ENCODE measurements around the gene KLHL36.

Gene KLHL36

DNA sequence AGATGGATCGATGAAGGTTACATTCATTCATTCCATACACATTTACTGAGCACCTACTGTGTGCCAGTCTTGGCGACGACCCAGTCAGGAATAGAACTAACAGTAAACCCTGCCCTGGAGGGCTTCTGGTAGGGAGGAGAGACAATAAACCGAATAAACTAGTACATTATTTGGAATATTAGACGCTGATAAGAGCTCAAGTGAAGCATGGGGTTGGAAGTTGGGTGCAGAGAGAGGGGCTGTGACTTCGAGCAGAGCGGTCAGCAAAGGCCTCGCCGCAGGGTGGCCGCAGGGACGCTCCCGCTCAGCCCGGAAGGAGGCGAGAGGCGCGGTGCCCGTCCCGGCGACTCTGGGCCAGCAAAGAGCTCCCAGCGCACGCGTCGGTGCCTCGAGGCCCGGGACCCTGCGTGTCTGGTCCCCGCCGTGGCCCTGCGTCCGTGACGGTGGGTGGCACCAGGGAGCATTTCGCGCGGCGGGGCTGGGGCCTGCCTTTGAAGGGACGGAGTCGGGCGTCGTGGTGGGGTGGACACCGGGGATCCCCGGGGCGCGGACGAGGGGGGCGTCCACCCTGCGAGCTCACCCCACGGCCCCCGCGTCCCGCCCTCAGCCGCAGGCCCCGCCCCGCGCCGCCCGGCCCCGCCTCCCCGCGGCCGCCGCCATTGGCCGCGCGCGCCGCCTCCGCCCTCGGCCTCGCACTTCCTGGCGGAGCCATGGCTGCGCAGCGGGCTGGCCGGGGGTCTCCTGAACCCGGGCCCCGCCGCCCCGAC lies at the start of gene KLHL36:
Gene KLHL36 (plus strand): TSS at position 684 of the 767 bp plus-strand sequence. CDS start 2,357 bp downstream, outside the sequence.
- DNase-seq: peak; percentile 98

DNA sequence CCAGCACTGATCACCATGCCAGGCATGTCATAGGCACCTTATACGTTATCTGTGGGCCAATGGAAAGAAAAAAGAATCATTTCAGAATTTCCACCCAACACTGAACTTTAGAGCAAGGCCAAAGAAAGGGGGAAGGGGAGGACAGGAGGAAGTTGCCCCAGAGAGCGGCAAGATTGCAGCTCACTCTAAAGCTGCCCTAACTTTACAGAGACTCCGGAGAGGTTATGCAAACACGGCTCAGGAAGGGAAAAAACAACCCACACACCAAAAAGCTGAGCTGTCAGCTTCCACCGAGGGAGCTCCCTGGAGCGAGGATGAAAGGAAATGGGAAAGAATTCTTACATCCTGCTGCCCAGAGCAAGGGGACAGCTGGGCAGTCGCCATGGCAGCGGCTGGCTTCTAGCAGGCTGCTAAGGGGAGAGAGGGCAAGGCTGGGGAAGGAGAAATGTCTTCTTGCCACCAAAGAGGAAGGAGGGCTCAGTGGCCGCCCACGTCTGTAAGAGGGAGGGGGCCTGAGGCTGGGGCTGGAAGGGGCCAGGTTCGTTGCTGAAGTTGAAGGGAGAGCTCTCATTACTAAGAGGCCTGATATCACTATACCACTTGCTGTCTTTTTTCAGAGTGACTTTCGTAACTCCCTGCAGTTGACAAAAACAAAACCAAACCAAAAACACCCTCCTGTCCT lies 48.6 kb upstream of the KLHL36 start:
- no peak for DNase-seq

DNA sequence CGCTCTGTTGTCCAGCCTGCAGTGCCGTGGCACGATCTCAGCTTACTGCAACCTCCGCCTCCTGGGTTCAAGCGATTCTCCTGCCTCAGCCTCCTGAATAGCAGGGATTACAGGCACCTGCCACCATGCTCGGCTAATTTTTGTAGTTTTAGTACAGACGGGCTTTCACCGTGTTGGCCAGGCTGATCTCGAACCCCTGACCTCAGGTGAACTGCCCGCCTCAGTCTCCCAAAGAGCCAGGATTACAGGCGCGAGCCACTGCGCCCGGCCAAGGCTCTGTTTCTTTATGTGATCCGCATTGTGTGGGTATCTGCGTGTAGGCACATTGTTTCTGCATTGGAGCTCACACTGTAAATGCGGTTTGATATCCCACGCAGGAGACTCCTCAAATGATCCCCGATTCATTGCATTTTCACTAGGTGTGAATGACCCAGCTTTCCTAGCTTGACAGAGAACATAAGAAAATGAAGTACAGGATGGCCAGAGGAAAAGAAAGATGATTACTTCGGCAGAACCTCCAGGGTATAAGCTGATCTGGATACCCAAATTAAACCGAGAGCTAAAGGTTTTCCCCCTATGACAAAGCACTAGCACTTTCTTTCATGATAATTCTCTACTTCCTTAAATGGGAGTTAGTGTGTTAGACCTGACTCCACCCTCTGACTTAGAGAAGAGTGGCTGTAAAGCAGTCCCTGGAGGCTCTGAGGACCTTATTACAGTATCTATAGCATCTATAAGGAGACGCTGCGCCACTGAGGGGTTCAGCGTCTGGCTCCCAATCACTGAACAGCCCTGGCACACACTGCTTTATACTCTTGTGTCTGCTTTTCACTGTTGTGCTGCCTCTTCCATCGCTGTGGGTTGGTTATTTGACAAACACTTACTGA lies 47.7 kb upstream of the KLHL36 start:
- DNase-seq: no peak

DNA sequence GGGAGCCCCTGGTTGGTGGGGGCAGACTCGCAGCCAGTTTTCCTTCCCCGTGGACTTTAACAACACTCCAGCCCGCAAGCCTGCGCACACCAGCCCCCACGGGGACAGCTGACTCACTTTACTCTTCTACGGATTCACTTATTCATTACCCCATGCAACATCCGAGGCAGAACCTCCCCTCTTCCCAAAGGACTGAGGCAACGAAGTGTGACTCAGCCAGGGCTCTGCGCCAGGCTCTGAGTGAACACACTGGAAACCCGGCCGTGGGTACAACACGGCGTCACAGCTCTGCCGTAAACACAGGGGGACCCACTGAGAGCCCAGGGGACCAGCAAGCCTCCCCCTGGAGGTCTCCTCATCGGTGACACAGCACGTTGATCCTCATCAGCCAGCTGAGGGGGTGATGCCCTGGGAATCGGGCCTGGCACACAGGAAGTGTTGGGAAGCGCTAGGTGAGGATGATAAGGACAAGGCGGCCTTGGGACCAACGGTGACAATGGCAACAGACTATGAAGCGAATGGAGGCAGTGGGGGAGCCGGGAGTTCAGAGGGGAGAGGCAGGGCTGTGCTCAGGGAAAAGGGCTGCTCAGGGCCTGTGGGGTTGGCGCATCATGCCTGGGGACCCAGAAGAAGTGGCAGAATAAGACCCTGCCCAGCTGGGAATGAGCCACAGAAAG lies 45.0 kb upstream of the KLHL36 start:
- DNase-seq: no peak

DNA sequence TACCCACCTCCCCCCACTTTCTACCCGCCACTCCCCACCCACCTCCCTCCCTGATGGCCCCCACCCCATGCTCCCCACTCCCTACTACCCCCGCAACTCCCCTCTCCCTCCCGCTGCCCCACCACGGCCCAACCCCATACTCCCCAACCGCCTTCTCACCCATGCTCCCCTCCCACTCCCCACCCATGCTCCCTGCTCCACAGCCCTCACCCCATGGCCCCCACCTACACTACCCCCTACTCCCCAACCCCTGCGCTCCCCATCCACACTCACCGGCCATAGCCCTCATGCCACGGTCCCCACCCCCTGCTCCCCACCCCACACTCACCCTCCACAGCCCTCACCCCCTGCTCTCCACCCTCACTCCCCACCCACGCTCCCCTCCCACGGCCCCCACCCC lies 44.4 kb upstream of the KLHL36 start:
- no peak for DNase-seq

DNA sequence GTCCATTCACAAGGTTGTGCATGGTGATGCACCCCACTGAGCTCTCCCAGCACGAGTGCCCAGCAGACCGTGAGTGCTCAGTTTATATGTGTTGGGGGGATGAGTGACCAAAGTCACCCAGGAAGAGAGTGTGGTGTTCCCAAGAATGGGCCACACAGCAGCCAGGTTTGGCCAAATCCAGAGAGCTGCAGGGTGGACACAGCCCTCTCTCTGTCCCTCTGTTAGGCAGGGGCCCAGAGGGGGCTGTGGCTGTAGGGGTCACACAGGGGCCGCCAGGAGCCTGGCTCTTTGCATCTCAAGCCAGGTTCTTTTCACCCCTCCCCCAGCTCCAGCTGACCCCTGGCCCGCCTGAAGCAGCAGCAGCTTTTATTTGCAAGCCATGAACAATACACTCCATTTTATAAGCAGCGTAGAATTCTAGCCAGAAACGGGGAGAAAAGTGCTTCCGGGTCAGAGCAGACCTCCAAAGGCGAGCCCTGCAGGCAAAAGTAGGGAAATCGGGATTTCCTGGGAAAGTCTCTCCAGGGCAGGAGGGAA lies 43.8 kb upstream of the KLHL36 start:
- no peak for DNase-seq

DNA sequence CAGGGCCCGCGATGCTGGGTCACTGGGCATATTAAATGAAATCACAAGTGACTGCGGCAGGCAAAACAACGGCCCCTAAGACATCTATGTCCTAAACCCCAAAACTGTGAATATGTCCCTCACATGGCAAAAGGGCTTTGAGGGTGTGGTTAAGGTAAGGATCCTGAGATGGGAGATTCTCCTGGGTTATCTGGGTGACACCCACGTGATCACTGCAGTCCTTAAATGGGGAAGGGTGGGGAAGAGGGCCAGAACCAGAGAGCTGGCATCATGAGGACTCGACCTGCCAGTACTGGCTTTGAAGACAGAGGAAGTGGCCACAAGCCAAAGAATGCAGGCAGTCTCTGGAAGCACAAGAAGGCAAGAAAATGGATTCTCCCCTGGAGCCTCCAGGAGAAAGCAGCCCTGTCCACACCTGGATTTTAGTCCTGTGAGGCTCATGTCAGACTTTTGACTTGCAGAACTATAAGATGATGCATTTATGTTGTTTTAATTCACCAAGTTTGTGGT lies 42.9 kb upstream of the KLHL36 start:
- no peak for DNase-seq

DNA sequence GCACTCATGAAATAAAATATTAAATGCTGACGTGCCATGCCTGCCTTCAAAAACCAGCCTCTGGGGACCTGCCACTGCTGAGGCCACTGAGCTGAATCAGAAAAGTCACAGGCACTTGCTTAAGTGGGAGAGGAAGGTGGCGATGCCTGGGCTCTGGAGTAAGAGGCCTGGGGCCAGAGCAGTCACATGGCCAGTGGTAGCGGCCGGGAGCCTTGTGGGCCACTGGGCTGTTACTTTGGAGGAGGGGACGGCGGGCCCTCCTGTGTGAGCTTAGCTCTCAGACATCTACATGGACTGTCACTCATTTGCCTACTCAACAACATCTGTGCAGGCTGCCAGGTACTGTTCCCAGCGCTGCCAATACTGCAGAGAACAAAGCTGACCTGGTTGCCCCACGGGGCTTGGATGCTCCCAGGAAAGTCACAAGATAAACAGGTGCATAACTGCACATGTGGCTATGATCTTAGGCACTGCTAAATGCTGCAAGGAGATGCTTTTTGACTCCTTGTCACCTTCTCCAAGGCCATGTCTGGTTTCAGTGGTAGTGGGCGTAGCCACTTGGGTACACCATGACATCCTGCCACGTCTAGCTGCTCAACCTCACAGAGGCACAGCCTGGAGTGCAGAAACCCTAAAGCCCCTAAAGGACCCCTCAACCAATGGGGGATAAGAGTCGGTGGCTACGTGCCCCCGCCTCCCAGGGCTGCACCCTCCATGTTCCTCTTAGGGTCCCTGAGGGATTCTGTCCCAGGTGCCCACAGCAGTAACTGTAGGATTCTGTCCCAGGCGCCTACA lies 42.0 kb upstream of the KLHL36 start:
- no peak for DNase-seq

DNA sequence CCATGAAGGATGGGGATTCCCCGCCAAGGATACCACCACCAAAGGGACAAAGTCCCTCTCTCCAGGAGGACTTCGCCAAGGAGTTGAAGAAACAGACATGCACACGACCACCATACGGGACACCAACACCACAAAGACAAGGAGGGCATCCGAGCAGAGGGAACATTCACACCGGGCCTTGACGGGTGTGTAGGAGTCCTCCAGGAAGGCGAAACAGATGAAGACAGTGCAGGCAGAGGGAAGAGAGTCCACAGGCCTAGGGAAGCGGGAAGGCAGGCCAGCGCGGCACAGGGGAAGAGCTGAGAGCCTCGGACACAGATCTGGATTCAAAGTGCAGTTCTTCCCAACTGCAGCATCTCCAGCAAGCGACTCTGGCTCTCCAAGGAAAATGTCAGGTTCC lies 41.2 kb upstream of the KLHL36 start:
- DNase-seq: no peak

DNA sequence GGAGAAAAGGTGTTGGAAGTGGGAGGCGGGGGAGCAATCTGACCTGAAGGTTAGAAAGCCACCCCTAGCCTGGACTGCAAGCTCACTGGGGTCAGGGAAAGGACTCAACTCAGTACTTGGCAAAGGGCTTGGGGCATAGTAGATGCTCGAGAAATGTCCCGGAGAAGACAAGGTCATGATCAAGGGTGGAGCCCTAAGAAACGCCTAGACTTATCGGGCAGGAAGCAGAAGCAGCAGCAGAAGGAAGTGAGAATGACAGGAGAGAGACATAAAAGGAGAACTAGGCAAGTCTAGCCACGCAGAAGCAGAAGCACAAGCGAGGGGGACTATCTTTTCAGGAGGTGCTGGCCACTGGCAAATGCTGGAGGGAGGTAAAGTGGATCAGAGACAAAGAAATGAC lies 40.6 kb upstream of the KLHL36 start:
- DNase-seq: no peak

DNA sequence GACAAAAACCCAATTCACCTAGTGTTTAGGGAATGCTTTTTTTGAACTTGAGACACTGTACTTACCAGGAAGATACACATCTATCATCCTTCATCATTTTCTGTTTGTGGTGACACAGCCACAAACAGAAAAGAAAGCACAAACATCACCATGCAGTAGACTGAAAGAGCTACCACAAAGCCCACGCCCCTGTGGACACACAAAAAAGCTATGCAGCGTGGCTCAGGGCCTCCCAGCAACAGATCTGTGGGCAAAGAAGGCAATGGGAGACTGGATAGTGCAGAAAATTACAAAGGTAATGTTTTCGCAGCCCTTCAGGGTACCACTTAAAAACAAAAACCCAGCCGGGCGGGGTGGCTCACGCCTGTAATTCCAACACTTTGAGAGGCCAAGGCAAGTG lies 40.0 kb upstream of the KLHL36 start:
- no peak for DNase-seq

DNA sequence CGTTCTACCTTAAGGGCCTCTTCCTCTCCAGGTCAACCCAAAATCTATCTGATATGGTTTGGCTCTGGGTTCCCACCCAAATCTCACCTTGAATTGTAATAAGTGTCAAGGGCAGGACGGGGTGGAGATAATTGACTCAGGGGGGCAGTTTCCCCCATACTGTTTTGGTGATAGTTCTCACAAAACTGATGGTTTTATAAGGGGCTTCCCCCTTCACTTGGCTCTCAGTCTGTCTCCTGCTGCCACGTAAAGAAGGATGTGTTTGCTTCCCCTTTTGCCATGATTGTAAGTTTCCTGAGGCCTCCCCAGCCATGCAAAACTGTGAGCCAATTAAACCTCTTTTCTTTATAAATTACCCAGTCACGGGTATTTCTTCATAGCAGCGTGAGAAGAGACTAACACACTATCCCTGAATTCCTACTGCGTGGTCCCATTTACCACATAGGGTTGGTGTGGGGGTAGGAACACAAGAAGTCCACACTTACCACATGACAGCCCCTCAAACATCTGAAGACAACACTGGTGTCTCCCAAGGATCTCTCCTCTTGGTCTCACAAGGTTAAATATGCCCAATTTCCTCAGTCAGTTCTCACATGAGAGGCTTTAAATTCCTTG lies 38.6 kb upstream of the KLHL36 start:
- DNase-seq: no peak

DNA sequence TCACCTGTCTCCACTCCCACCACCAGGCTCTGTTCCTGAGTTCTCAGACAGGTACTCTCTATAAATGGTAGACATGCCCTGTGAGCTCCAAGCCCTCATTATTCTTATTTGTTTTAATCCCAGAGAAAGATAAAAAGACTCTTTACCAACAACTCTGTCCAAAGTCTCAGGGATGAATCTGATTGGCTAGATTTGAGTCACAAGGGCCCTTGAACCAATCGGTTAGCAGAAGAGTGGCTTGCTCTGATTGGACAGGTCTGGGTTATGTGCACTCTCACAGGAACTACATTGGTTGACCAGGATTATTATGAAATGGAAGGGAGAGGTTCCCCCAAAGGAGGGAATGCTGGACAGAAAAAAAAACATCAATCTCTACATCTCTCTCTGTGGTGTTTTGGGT lies 37.9 kb upstream of the KLHL36 start:
- no peak for DNase-seq

DNA sequence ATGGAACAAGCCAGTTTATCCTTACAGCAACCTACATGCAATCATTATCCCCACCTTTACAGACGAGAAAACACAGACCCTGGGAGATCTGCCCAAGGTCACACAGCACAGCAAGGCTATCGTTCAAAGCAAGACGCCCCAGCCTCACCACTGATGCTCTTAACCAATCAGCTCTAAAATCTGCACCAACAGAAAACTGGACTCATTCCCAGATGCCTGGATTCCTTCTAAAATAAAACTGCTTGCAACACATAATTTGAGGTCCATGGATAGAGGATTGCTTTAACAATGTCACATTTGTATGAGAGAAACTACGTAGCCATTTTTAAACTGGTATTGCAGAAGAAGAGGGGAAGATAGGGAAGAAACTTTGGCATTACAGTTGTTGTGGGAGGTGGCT lies 37.3 kb upstream of the KLHL36 start:
- no peak for DNase-seq

DNA sequence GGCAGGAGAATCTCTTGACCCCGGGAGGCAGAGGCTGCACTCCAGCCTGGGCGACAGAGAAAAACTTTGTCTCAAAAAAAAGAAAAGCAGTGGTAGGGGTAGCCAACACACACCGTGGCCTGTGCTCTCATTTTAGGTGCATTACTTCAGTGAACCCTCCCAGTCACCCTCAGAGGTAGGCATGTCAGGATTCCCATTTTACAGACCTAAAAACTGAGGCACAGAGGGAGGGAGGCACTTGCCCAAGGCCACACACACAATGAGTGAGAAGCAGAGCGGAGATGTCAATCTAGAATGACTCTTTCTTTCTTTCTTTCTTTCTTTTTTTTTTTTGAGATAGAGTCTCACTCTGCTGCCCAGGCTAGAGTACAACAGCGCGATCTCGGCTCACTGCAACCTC lies 35.6 kb upstream of the KLHL36 start:
- DNase-seq: no peak

DNA sequence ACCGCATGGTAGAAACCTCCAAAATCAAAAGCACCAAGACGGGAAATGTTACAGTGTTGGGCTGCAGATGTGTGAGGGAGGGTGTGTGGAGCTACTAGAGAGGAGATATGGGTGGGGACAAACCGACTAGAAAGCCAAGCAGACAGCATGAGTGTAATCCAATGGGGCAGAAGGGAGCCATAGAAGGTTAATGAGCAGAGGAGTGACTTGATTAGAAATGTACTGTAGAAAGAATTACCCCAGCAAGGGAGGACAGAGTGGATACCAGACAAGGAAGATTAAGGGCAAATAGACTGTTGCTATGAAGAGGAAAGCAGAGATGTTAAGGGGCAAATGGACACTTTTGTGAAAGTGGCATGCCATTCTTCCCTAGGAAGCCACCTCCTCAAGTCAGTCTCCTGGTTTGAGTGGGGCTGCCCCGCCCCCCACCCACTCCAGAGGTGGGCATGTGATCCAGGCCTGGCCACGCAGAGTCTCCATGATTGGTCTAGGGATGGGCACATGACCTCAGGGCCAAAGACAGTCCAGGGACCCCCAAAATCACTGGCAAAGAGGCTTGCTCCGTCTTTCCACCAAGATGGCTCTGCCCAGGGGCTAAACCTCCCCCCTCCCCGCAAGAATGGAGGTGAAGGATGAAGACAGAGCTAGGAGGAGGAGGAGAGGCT lies 34.8 kb upstream of the KLHL36 start:
- no peak for DNase-seq

DNA sequence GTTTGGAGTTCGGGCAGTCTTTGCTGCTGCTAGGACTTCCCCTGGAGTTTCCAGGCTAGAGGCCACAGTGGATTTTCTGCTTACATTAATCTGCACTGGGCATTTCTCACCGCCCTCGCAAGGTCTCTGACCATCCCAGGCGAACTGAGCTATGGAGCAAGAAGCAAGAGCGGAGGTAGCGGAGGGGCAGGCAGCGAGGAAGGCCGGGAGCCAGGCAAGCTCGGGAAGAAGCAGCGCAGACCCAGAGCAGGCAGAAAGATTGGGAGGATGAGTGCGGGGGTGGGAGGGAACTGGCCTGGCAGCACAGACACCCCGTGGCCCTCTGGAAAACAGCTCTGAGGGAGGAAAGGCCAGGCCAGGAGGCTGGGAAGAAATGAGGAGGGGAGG lies 34.2 kb upstream of the KLHL36 start:
- DNase-seq: no peak

DNA sequence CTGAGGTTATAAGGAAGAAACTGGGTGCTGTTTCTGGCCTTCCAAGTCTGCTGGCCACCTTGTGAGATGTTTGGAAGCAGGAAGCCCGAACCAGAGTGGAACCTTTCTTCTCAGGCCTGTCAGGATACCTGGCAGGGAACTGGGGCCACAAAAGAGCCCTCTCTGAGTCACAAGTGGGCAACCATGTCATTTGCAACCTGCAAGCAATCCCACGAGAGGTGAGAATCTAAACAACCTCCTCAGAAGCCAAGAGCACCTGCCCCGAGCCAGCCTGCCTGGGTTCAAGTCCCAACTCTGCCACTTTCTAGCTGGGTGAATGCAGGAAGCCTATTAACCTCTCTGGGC lies 33.7 kb upstream of the KLHL36 start:
- DNase-seq: no peak

DNA sequence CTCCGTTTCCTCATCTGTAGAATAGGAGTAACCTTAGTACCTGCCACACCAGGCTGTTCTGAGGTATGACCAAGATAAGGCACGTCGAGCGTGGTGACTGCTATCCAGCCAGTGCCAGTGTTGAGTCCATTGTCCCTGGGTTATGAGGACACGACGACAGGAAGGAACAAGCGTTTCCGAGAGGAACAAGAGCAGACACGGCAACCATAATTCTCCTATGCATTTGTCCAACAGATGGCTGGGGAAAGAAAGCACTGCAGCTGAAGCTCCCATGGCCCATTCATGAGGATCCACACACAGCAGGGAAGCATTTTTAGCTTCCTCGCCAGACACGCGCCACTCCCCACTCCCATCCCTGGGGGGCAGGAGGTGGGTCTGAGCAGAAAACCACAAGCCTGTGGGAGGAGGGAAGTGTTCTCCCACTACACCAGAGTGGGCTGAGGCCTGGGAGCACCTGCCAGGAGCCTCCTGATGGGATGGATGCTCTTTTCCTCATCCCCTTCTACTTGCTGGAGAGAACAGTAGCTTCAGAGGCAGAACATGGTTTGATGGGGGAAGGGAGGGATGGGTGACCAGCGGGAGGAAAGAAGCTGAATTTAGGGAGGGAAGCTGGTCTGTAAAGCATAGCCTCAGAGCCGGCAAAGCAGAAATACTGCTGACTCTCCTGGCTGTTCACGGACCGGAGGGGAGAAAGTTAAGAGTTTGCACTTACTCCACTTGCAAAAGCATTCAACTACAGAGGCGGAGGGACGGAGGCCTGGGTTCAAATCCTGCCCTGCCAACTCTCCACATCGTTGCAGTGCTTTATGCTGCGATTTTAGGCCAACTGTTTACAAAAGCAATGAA lies 33.1 kb upstream of the KLHL36 start:
- no peak for DNase-seq

DNA sequence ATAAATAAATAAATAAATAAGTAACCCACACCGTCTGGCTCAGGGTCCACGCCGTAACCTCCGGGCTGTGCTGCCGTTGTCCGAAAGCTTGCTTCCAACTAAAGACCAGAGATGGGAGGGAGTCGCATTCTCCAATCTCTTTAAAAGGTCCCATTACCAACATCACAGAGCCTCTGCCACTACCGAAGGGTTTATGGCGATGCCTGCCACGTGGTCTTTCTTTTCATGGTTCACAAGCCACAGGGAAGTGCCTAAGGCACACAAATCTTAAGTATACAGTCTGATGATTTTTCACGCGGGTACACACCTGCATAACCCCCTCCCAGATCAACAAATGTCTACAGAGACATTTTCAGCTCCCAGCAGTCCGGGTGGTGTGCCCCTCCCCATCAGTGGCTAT lies 31.8 kb upstream of the KLHL36 start:
- DNase-seq: no peak

All from 8988T (cell line).